Measurements from ENCODE around the gene TBC1D22A. TPM values are rescaled to one million over a fixed set of nuclear protein-coding genes. Genes with fewer than 3 reads are reported as not detected.

TBC1D22A gene
- total and polyA plus RNA-seq, 2 experiments from 2014 or later: 9.6 to 13.3 TPM

DNA sequence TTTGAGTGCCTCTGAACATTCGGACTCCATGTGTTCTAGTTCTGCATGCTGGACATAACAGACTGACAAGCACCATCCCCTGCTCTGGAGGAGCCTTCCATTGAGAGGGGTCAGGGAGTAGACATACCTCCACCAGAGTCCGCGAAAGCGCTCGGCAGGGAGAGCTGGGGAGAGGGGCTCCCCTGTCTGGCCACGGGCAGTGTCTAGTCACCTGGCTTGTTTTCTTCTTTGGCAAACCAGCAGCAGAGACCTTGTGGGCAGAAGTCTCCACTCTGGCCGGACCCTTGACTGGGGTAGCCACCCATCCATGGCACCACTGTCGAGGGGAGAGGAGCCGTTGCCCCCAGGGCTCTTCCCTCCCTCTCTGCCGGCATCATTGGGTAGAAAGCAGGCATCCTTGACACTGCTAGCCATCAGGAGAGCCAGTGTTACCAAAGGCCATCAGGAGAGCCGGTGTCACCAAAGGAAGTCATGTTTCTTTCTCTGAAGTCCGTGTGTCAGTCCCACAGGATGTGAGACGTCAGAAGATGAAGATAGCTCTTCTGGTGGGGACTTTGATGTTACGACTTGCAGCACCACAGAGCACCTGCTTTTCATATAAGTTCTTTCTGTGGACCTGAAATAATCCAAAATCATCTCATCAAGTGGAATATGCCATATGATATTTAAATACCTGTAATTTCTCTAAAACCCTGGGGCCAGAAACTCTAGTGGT is 305.6 kb downstream of the TBC1D22A start:
- H3K27ac Mint-ChIP-seq: no peak overlapping the region
- H3K4me2 ChIP-seq: no peak overlapping the region
- no peaks in the 10 kb centered on the region for H3K4me1 ChIP-seq (ENCODE audit: insufficient read depth)
- H3K36me3 ChIP-seq (ENCODE audit: insufficient read depth): no peaks in the 10 kb centered on the region
- H4K20me1 ChIP-seq (replicated peaks; ENCODE audit: insufficient read depth): no peaks in the 10 kb centered on the region
- H3F3A ChIP-seq (replicated peaks; ENCODE audit: low read depth): no peaks in the 10 kb centered on the region
- H2AFZ ChIP-seq: no peak overlapping the region
- ATAC-seq: no peak
- H3K4me1 Mint-ChIP-seq: peaks cover 5% of the 10 kb centered on the region; the same call in 1 of the 3 replicates
- peaks cover 4% of the 10 kb centered on the region for H3K27me3 Mint-ChIP-seq (ENCODE audit: insufficient read depth, low read depth, poor library complexity)
- H3K9me3 Mint-ChIP-seq: no peaks in the 10 kb centered on the region
- no peaks in the 10 kb centered on the region for H3K27me3 ChIP-seq (ENCODE audit: insufficient read depth)
- H3K27ac ChIP-seq (ENCODE audit: low read depth): no peak overlapping the region
- H3K4me3 ChIP-seq: no peak overlapping the region
- no peaks in the 10 kb centered on the region for H3K36me3 Mint-ChIP-seq (ENCODE audit: low read depth)
- H3K4me3 Mint-ChIP-seq: no peak overlapping the region
- no peaks in the 10 kb centered on the region for H3K9me2 ChIP-seq (ENCODE audit: insufficient read depth)
- H3K79me2 ChIP-seq (replicated peaks; ENCODE audit: insufficient read depth): no peaks in the 10 kb centered on the region; the same call in 1 of the 2 replicates
- no peak for DNase-seq (ENCODE audit: low spot score)
- no peak for TF ChIP-seq ZNF331 (CRISPR knock-in tag; IDR thresholded peaks at IDR 0.05; ENCODE audit: low read depth)
- no peak for TF ChIP-seq POLR2AphosphoS5 (IDR thresholded peaks at IDR 0.05; ENCODE audit: low read depth)
- no peak for TF ChIP-seq ZNF114 (CRISPR knock-in tag; IDR thresholded peaks at IDR 0.05)
- no peak for TF ChIP-seq CREB1 (CRISPR knock-in tag; IDR thresholded peaks at IDR 0.05; ENCODE audit: low read depth)
- TF ChIP-seq ZNF462 (CRISPR knock-in tag; IDR thresholded peaks at IDR 0.05): no peak
- TF ChIP-seq, protein P1, sequence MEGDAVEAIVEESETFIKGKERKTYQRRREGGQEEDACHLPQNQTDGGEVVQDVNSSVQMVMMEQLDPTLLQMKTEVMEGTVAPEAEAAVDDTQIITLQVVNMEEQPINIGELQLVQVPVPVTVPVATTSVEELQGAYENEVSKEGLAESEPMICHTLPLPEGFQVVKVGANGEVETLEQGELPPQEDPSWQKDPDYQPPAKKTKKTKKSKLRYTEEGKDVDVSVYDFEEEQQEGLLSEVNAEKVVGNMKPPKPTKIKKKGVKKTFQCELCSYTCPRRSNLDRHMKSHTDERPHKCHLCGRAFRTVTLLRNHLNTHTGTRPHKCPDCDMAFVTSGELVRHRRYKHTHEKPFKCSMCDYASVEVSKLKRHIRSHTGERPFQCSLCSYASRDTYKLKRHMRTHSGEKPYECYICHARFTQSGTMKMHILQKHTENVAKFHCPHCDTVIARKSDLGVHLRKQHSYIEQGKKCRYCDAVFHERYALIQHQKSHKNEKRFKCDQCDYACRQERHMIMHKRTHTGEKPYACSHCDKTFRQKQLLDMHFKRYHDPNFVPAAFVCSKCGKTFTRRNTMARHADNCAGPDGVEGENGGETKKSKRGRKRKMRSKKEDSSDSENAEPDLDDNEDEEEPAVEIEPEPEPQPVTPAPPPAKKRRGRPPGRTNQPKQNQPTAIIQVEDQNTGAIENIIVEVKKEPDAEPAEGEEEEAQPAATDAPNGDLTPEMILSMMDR (conservative IDR thresholded peaks at IDR 0.05; ENCODE audit: low read depth in 2 of 2): no peak
- TF ChIP-seq, protein P2, sequence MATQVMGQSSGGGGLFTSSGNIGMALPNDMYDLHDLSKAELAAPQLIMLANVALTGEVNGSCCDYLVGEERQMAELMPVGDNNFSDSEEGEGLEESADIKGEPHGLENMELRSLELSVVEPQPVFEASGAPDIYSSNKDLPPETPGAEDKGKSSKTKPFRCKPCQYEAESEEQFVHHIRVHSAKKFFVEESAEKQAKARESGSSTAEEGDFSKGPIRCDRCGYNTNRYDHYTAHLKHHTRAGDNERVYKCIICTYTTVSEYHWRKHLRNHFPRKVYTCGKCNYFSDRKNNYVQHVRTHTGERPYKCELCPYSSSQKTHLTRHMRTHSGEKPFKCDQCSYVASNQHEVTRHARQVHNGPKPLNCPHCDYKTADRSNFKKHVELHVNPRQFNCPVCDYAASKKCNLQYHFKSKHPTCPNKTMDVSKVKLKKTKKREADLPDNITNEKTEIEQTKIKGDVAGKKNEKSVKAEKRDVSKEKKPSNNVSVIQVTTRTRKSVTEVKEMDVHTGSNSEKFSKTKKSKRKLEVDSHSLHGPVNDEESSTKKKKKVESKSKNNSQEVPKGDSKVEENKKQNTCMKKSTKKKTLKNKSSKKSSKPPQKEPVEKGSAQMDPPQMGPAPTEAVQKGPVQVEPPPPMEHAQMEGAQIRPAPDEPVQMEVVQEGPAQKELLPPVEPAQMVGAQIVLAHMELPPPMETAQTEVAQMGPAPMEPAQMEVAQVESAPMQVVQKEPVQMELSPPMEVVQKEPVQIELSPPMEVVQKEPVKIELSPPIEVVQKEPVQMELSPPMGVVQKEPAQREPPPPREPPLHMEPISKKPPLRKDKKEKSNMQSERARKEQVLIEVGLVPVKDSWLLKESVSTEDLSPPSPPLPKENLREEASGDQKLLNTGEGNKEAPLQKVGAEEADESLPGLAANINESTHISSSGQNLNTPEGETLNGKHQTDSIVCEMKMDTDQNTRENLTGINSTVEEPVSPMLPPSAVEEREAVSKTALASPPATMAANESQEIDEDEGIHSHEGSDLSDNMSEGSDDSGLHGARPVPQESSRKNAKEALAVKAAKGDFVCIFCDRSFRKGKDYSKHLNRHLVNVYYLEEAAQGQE (IDR thresholded peaks at IDR 0.05; ENCODE audit: unreplicated experiment): no peak
- no peak for TF ChIP-seq JUNB (IDR thresholded peaks at IDR 0.05; ENCODE audit: unreplicated experiment)
- TF ChIP-seq EZH2phosphoT487 (IDR thresholded peaks at IDR 0.05; ENCODE audit: unreplicated experiment): no peak
- TF ChIP-seq, protein P3, sequence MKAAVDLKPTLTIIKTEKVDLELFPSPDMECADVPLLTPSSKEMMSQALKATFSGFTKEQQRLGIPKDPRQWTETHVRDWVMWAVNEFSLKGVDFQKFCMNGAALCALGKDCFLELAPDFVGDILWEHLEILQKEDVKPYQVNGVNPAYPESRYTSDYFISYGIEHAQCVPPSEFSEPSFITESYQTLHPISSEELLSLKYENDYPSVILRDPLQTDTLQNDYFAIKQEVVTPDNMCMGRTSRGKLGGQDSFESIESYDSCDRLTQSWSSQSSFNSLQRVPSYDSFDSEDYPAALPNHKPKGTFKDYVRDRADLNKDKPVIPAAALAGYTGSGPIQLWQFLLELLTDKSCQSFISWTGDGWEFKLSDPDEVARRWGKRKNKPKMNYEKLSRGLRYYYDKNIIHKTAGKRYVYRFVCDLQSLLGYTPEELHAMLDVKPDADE (IDR thresholded peaks at IDR 0.05): no peak
